Smooth muscle cell (in vitro differentiated cells): Measurements from ENCODE around the gene MYCN. TPM values are rescaled to one million over a fixed set of nuclear protein-coding genes. Genes with fewer than 3 reads are reported as not detected.

ENCODE experiments used
- DNase-seq: peaks from one replicate; lab custom pipeline; 2025; ENCODE audit not compliant: unreplicated experiment; lab: John Stamatoyannopoulos, UW
- H2AFZ ChIP-seq: fragments of 200-600 bp; sonication (generic); 2 replicates; pipeline ENCODE4 v1.6.0; 2016; ENCODE audit warnings: antibody characterized with exemption, low read depth, mild to moderate bottlenecking
- H3F3A ChIP-seq: fragments of 200-600 bp; sonication (generic); 2 replicates; pipeline ENCODE4 v1.6.0; 2017; ENCODE audit warnings: antibody characterized with exemption, low read depth
- H3K27ac ChIP-seq: fragments of 200-600 bp; sonication (generic); 2 replicates; pipeline ENCODE4 v1.5.1; 2016; ENCODE audit warnings: low read depth, mild to moderate bottlenecking
- H3K27me3 ChIP-seq: fragments of 200-600 bp; sonication (generic); 2 replicates; pipeline ENCODE4 v1.6.1; 2016; ENCODE audit warnings: low read depth, mild to moderate bottlenecking
- H3K36me3 ChIP-seq: fragments of 200-600 bp; sonication (generic); 2 replicates; pipeline ENCODE4 v1.5.1; 2016; ENCODE audit warnings: low read depth
- H3K4me1 ChIP-seq: fragments of 200-600 bp; sonication (generic); 2 replicates; pipeline ENCODE4 v1.5.1; 2016; ENCODE audit warnings: low read depth
- H3K4me2 ChIP-seq: fragments of 200-600 bp; sonication (generic); 2 replicates; pipeline ENCODE4 v1.6.0; 2016; ENCODE audit warnings: mild to moderate bottlenecking
- H3K4me3 ChIP-seq: fragments of 200-600 bp; sonication (generic); 2 replicates; pipeline ENCODE4 v1.5.1; 2016; ENCODE audit warnings: mild to moderate bottlenecking
- H3K79me2 ChIP-seq: fragments of 200-600 bp; sonication (generic); 2 replicates; pipeline ENCODE4 v1.6.0; 2016; ENCODE audit warnings: low read depth, mild to moderate bottlenecking
- H3K9ac ChIP-seq: fragments of 200-600 bp; sonication (generic); 2 replicates; pipeline ENCODE4 v1.6.0; 2016; ENCODE audit warnings: low read depth
- H3K9me3 ChIP-seq: fragments of 200-600 bp; sonication (generic); replicated peaks from 2 replicates; pipeline ENCODE4 v1.5.1; 2016; ENCODE audit warnings: low read depth
- H4K20me1 ChIP-seq: fragments of 200-600 bp; sonication (generic); 2 replicates; pipeline ENCODE4 v1.6.0; 2016; ENCODE audit warnings: low read depth
- CTCF ChIP-seq: fragments of 200-600 bp; sonication (generic); IDR thresholded peaks from 2 replicates; pipeline ENCODE4 v1.5.1; 2017; ENCODE audit warnings: borderline replicate concordance, mild to moderate bottlenecking, antibody characterized with exemption; ENCODE audit not compliant: insufficient read depth, poor library complexity, severe bottlenecking
- WGBS: methylation state at CpG from one replicate; pipeline ENCODE4 v1.1.7; 2016; ENCODE audit warnings: low lambda C conversion rate; 5-methylcytosine and 5-hydroxymethylcytosine counted together
- polyA plus RNA-seq: library from polyadenylated mRNA; unstranded; fragments of >200 nt; fragmentation: Nextera tagmentation; extraction: Ambion mirVana; gene quantifications from 2 replicates; pipeline ENCODE4 v1.2.1, GENCODE V29; 2016
- total RNA-seq: library from RNA; depleted of rRNA; stranded (reverse); fragments of >200 nt; gene quantifications from 2 replicates; pipeline ENCODE4 v1.2.3, GENCODE V29; 2014

MYCN gene
- total and polyA plus RNA-seq, 2 experiments from 2014 or later = 6.9 to 18.3 TPM

- Histone ChIP-seq H3K27ac (no peak overlapping the region), H3K36me3 (no peaks in the 10 kb centered on the region), H3K27me3 (peaks cover 26% of the 10 kb centered on the region), H2AFZ (no peak overlapping the region), H3K4me1 (peaks cover 8% of the 10 kb centered on the region), H4K20me1 (no peaks in the 10 kb centered on the region), H3K9me3 (no peaks in the 10 kb centered on the region), H3F3A (no peaks in the 10 kb centered on the region), H3K9ac (no peak overlapping the region), H3K79me2 (no peaks in the 10 kb centered on the region), H3K4me2 (no peak overlapping the region), H3K4me3 (no peak overlapping the region)
- 82% methylated on average over 8 of the region's 8 CpGs for whole genome bisulfite sequencing
- DNase-seq = no peak
- no peak for TF ChIP-seq CTCF
Measured at GRCh38 chr2:15937105-15937881, 3.1 kb upstream of the MYCN start.

- no peak overlapping the region for H3K27ac ChIP-seq
- no peak for DNase-seq
- TF ChIP-seq CTCF = no peak
- no peak overlapping the region for H3K4me3 ChIP-seq
- H4K20me1 ChIP-seq = no peaks in the 10 kb centered on the region
- H3K9me3 ChIP-seq = no peaks in the 10 kb centered on the region
- H3K4me1 ChIP-seq = peaks cover 8% of the 10 kb centered on the region
- peaks cover 5% of the 10 kb centered on the region for H3F3A ChIP-seq
- H3K27me3 ChIP-seq = peaks cover 26% of the 10 kb centered on the region
- WGBS = 84% methylated on average over 7 of the region's 7 CpGs
- no peak overlapping the region for H2AFZ ChIP-seq
- no peak overlapping the region for H3K9ac ChIP-seq
- no peaks in the 10 kb centered on the region for H3K36me3 ChIP-seq
- H3K79me2 ChIP-seq = no peaks in the 10 kb centered on the region
- H3K4me2 ChIP-seq = no peak overlapping the region
Measured at GRCh38 chr2:15937882-15938802, 2.2 kb upstream of the MYCN start.

GRCh38 chr2:15938803-15939555 lies 1.4 kb upstream of the MYCN start:
- H3K4me3 ChIP-seq = peak overlapping the region; percentile 59
- WGBS = 56% methylated on average over 8 of the region's 8 CpGs
- peaks cover 26% of the 10 kb centered on the region for H3K27me3 ChIP-seq
- H3K27ac ChIP-seq = no peak overlapping the region
- no peak for DNase-seq
- H3F3A ChIP-seq = peaks cover 5% of the 10 kb centered on the region
- no peaks in the 10 kb centered on the region for H3K79me2 ChIP-seq
- no peaks in the 10 kb centered on the region for H4K20me1 ChIP-seq
- no peak overlapping the region for H3K9ac ChIP-seq
- no peaks in the 10 kb centered on the region for H3K36me3 ChIP-seq
- TF ChIP-seq CTCF = no peak
- peak overlapping the region; percentile 87 for H3K4me2 ChIP-seq
- no peak overlapping the region for H2AFZ ChIP-seq
- H3K4me1 ChIP-seq = peaks cover 8% of the 10 kb centered on the region
- H3K9me3 ChIP-seq = no peaks in the 10 kb centered on the region
